GM23248 (cell line): ENCODE results near the gene CGB3.
"Not testable (repeated sequence)": the region's sequence is repeated elsewhere in the genome, so short reads cannot be mapped to it uniquely, and the experiment has no call there.

Experiments
- EZH2 ChIP-seq: fragments of 200-600 bp; sonication (generic); IDR thresholded peaks from 2 replicates; pipeline ENCODE4 v1.6.1; 2018; ENCODE audit warnings: antibody characterized with exemption, mild to moderate bottlenecking; ENCODE audit not compliant: insufficient read depth, poor library complexity, severe bottlenecking
- EZH2phosphoT487 ChIP-seq: fragments of 200-600 bp; sonication (generic); IDR thresholded peaks from 2 replicates; pipeline ENCODE4 v1.6.1; 2018; ENCODE audit warnings: antibody characterized with exemption, moderate library complexity, mild to moderate bottlenecking, low read depth; ENCODE audit not compliant: insufficient read depth

DNA sequence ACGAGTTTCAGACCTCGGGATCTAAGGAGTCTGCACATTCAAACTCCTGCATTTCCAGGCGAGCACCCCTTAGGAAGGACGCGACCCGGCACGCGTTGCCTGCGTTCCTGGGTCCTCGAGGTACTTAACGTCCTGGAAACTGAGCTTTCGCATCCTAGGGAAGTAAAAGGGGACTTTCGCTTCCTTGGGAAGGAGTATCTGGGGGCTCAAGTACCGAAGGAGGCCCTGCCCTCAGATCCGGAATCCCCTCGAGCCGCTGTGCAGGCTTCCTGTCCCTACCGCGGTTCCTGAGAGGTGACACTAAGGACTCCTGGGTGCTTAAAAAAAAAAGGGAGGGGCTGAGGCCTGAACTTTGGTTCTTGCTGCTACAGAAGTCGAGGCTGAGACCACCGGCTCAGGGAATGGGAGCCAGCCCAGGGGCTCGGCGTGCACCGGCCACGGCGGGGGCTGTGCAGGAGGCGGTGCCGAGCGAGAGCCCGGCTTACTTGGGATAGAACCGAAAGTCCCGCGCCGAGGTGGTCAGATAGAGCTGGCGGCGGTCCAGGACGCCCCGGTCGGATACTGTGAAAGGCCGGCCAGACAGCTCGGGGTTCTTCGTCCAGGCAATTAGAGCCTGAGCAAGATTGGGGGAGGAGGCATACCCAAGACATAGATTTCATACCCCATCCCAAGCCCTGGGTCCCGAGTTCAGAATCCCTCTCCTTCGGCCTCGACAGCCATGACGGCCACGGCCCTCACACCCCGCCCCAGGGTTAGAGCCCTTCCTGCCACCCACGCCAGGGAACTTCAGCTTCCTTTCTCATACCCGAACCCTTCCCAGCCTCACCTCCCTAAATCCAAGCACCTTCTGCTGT, 5.5 kb downstream of the CGB3 start:
- TF ChIP-seq EZH2, EZH2phosphoT487: not testable (repeated sequence)
